Body of pancreas (tissue), 4 donors: ENCODE data around the gene PJA2. TPM values are rescaled to one million over a fixed set of nuclear protein-coding genes. Genes with fewer than 3 reads are reported as not detected.

Experiments
- ATAC-seq: fragments of 150-250 bp; one replicate; pipeline ENCODE4 v1.9.1; 2016
- DNase-seq, 4 donors: peaks; one replicate each; pipeline ENCODE4 v3.0.0-alpha.2; 2019
- H3K27ac ChIP-seq, 4 donors: fragments of 200-600 bp; sonication (generic); 1 replicate in 3 of 4; 2 replicates in 1 of 4; pipeline versions ENCODE4 v1.5.1 to v1.6.1; 2016 to 2019; ENCODE audit warnings: mild to moderate bottlenecking in 1 of 4, mixed read lengths in 1 of 4, moderate library complexity in 1 of 4
- H3K27me3 ChIP-seq, 2 donors: fragments of 200-600 bp; sonication (generic); one replicate each; pipeline ENCODE4 v1.6.0; 2016; ENCODE audit warnings: mild to moderate bottlenecking in 1 of 2
- H3K36me3 ChIP-seq, 2 donors: fragments of 200-600 bp; sonication (generic); replicated peaks in 1 of 2; 2 replicates each; pipeline ENCODE4 v1.5.1; 2016; ENCODE audit warnings: low read depth in 2 of 2; ENCODE audit not compliant: insufficient read depth in 1 of 2
- H3K4me1 ChIP-seq: fragments of 200-600 bp; sonication (generic); one replicate; pipeline ENCODE4 v1.6.0; 2016
- H3K4me3 ChIP-seq, 2 donors: fragments of 200-600 bp; sonication (generic); 1 replicate in 1 of 2; 2 replicates in 1 of 2; pipeline ENCODE4 v1.5.1; 2016 to 2019
- H3K9me3 ChIP-seq, 3 donors: fragments of 200-600 bp; sonication (generic); 1 replicate in 2 of 3; 2 replicates in 1 of 3; pipeline ENCODE4 v1.5.1; 2016
- CTCF ChIP-seq, 7 experiments: fragments of 450-650 bp in 4 of 7; fragments of 200-600 bp in 3 of 7; sonication (generic) in 3 of 7; IDR thresholded peaks; one replicate each; pipeline ENCODE4 v1.5.1; 2016 to 2019; ENCODE audit warnings: antibody characterized with exemption in 7 of 7
- POLR2A ChIP-seq, 3 donors: fragments of 450-650 bp; IDR thresholded peaks; one replicate each; pipeline ENCODE4 v1.6.1; 2016; ENCODE audit warnings: antibody characterized with exemption in 3 of 3, mild to moderate bottlenecking in 2 of 3
- WGBS, 2 donors: methylation state at CpG; one replicate each; pipeline ENCODE4 v1.1.5; 2017; 5-methylcytosine and 5-hydroxymethylcytosine counted together
- intact Hi-C: fragments of 100-400 bp; cut with DNase I; formaldehyde crosslinking; loops from one replicate; pipeline ENCODE4 v1.15.1; 2023
- total RNA-seq, 2 donors: library from RNA; depleted of rRNA; stranded (reverse); fragments of >200 nt; gene quantifications; one replicate each; pipeline ENCODE4 v1.1.0, GENCODE V29; 2016

PJA2 gene
- total RNA-seq: 10 to 100 TPM; 48.0 to 67.9 TPM

GRCh38 chr5:109409844-109410388, at the start of gene PJA2:
Gene PJA2 (minus strand): TSS chr5:109409974. CDS start chr5:109383433, 26,541 bp downstream.
- H3K9me3 ChIP-seq: no peaks in the 10 kb centered on the region
- intact Hi-C loops: no loop called here
- H3K36me3 ChIP-seq: no peaks in the 10 kb centered on the region
- peak in 6 of 7 experiments; percentile 15 to 69 (median 58) for TF ChIP-seq CTCF (IDR thresholded peaks at IDR 0.05)
- TF ChIP-seq POLR2A (IDR thresholded peaks at IDR 0.05): peak; percentile 66 to 89 (median 74)
- H3K4me1 ChIP-seq: peaks cover 60% of the 10 kb centered on the region
- H3K4me3 ChIP-seq: peak within 1 kb of the TSS; percentile 66 to 98
- peak; percentile 98 to 99 (median 98) for DNase-seq
- ATAC-seq: peak; percentile 88
- WGBS, 2 donors: 0 to 1% methylated on average over 33 to 43 of the region's 44 CpGs
- peak within 1 kb of the TSS; percentile 96 to 98 (median 98) for H3K27ac ChIP-seq
- no peaks in the 10 kb centered on the region for H3K27me3 ChIP-seq

GRCh38 chr5:109455598-109456096, 45.9 kb upstream of the PJA2 start:
- intact Hi-C loops: no loop called here
- DNase-seq (peak in 3 of 4 donors; percentile 6 to 27 (median 19)), ATAC-seq (peak; percentile 60)
- Histone ChIP-seq H3K27me3 (no peaks in the 10 kb centered on the region), H3K4me1 (peaks cover 13% of the 10 kb centered on the region), H3K36me3 (no peaks in the 10 kb centered on the region), H3K4me3 (no peak overlapping the region), H3K27ac (peak overlapping the region in 2 of 4 donors; percentile 10 to 18), H3K9me3 (no peaks in the 10 kb centered on the region)
- 30 to 52% methylated on average over 3 of the region's 3 CpGs for WGBS, 2 donors
- TF ChIP-seq POLR2A (IDR thresholded peaks at IDR 0.05) (no peak), CTCF (IDR thresholded peaks at IDR 0.05) (no peak)

- Histone ChIP-seq H3K9me3 (no peaks in the 10 kb centered on the region), H3K4me3 (no peak overlapping the region), H3K36me3 (no peaks in the 10 kb centered on the region), H3K27ac (peak overlapping the region in 1 of 4 donors; percentile 18), H3K4me1 (peaks cover 13% of the 10 kb centered on the region), H3K27me3 (no peaks in the 10 kb centered on the region)
- ATAC-seq: peak; percentile 52
- no peak for TF ChIP-seq POLR2A (IDR thresholded peaks at IDR 0.05)
- no peak for TF ChIP-seq CTCF (IDR thresholded peaks at IDR 0.05)
- intact Hi-C loops: no loop called here
- 74 to 79% methylated on average over 6 of the region's 6 CpGs for WGBS, 2 donors
- no peak for DNase-seq
Observed at GRCh38 chr5:109454731-109455505, 45.1 kb upstream of the PJA2 start.

- ATAC-seq (no peak), DNase-seq (no peak)
- H3K4me1 ChIP-seq: peaks cover 13% of the 10 kb centered on the region
- no peaks in the 10 kb centered on the region for H3K9me3 ChIP-seq
- H3K36me3 ChIP-seq: no peaks in the 10 kb centered on the region
- intact Hi-C loops: no loop called here
- no peaks in the 10 kb centered on the region for H3K27me3 ChIP-seq
- TF ChIP-seq POLR2A (IDR thresholded peaks at IDR 0.05) (no peak), CTCF (IDR thresholded peaks at IDR 0.05) (no peak)
- H3K27ac ChIP-seq: no peak overlapping the region
- no peak overlapping the region for H3K4me3 ChIP-seq
Observed at GRCh38 chr5:109453251-109453650, 43.5 kb upstream of the PJA2 start.
